Nephron progenitor cell (in vitro differentiated cells): Measurements from ENCODE around the gene NUP153.
"Not testable (repeated sequence)": the region's sequence is repeated elsewhere in the genome, so short reads cannot be mapped to it uniquely, and the experiment has no call there.

Source experiments
- DNase-seq: peaks from one replicate; pipeline ENCODE4 v3.0.0; 2021
- H3K27ac Mint-ChIP-seq: 2 replicates; pipeline ENCODE4 v1.8.0; 2021; ENCODE audit warnings: mild to moderate bottlenecking, moderate library complexity, mixed read lengths
- H3K27me3 Mint-ChIP-seq: 2 replicates; pipeline ENCODE4 v1.8.0; 2021; ENCODE audit warnings: mild to moderate bottlenecking, low read depth, mixed read lengths; ENCODE audit not compliant: poor library complexity
- H3K36me3 Mint-ChIP-seq: 2 replicates; pipeline ENCODE4 v1.8.0; 2021; ENCODE audit warnings: low read depth, mixed read lengths
- H3K4me1 Mint-ChIP-seq: 2 replicates; pipeline ENCODE4 v1.8.0; 2021; ENCODE audit warnings: mixed read lengths
- H3K4me3 Mint-ChIP-seq: 2 replicates; pipeline ENCODE4 v1.8.0; 2021; ENCODE audit warnings: mild to moderate bottlenecking, moderate library complexity, mixed read lengths
- H3K9me3 Mint-ChIP-seq: 2 replicates; pipeline ENCODE4 v1.8.0; 2021; ENCODE audit warnings: mild to moderate bottlenecking, moderate library complexity, mixed read lengths
- TF ChIP-seq, protein P1 (sequence below): fragments of 200-600 bp; sonication (generic); IDR thresholded peaks from 2 replicates; pipeline ENCODE4 v1.5.0; 2021; ENCODE audit warnings: antibody characterized with exemption

The NUP153 gene

GRCh38 chr6:17706580-17707370, at the start of gene NUP153:
TSS of gene NUP153 (minus strand) at chr6:17706925. CDS start at chr6:17706387, 538 bp downstream.
- Mint-ChIP-seq H3K9me3 (no peaks in the 10 kb centered on the region), H3K27me3 (peaks cover 2% of the 10 kb centered on the region), H3K36me3 (peaks cover 9% of the 10 kb centered on the region), H3K27ac (peak within 1 kb of the TSS; percentile 99), H3K4me3 (peak within 1 kb of the TSS; percentile 98), H3K4me1 (peaks cover 18% of the 10 kb centered on the region)
- TF ChIP-seq, protein P1, sequence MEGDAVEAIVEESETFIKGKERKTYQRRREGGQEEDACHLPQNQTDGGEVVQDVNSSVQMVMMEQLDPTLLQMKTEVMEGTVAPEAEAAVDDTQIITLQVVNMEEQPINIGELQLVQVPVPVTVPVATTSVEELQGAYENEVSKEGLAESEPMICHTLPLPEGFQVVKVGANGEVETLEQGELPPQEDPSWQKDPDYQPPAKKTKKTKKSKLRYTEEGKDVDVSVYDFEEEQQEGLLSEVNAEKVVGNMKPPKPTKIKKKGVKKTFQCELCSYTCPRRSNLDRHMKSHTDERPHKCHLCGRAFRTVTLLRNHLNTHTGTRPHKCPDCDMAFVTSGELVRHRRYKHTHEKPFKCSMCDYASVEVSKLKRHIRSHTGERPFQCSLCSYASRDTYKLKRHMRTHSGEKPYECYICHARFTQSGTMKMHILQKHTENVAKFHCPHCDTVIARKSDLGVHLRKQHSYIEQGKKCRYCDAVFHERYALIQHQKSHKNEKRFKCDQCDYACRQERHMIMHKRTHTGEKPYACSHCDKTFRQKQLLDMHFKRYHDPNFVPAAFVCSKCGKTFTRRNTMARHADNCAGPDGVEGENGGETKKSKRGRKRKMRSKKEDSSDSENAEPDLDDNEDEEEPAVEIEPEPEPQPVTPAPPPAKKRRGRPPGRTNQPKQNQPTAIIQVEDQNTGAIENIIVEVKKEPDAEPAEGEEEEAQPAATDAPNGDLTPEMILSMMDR, result no peak
- DNase-seq, result peak; percentile 100

DNA sequence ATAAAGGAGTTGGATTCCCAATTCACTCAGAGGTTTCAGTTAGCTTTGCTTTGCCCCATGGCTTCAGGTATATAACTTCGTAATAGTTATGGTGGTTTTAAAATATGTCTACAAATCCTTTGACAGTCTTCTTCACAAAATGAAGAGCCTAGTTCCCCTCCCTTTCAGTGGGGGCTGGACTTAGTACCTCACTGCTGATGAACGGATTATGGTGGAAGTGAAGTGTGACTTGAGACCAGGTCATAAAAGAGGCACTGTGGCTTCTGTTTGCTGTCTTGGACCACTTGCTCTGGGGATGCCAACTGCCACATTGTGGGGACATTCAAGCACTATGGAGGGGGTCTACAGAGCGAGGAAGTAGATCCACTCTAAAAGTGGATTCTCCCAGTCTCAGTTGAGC, 47.5 kb upstream of the NUP153 start:
- H3K4me3 Mint-ChIP-seq, result no peak overlapping the region
- no peaks in the 10 kb centered on the region for H3K9me3 Mint-ChIP-seq
- TF ChIP-seq, protein P1, result no peak
- H3K4me1 Mint-ChIP-seq, result peaks cover 5% of the 10 kb centered on the region
- no peaks in the 10 kb centered on the region for H3K36me3 Mint-ChIP-seq
- peaks cover 3% of the 10 kb centered on the region for H3K27me3 Mint-ChIP-seq
- H3K27ac Mint-ChIP-seq, result no peak overlapping the region
- no peak for DNase-seq

GRCh38 chr6:17745324-17745723, 38.6 kb upstream of the NUP153 start:
- not testable (repeated sequence) for H3K4me3 Mint-ChIP-seq, H3K9me3 Mint-ChIP-seq, H3K36me3 Mint-ChIP-seq, H3K4me1 Mint-ChIP-seq, H3K27ac Mint-ChIP-seq, H3K27me3 Mint-ChIP-seq, DNase-seq

GRCh38 chr6:17744757-17745308, 38.1 kb upstream of the NUP153 start:
- H3K27me3 Mint-ChIP-seq, H3K4me1 Mint-ChIP-seq, H3K27ac Mint-ChIP-seq, H3K36me3 Mint-ChIP-seq, DNase-seq, H3K9me3 Mint-ChIP-seq, H3K4me3 Mint-ChIP-seq: not testable (repeated sequence)

- TF ChIP-seq, protein P1, result no peak
- Mint-ChIP-seq H3K4me1 (peaks cover 5% of the 10 kb centered on the region), H3K36me3 (no peaks in the 10 kb centered on the region), H3K9me3 (peaks cover 8% of the 10 kb centered on the region), H3K4me3 (no peak overlapping the region), H3K27me3 (peaks cover 8% of the 10 kb centered on the region), H3K27ac (no peak overlapping the region)
- DNase-seq, result no peak
Measured at GRCh38 chr6:17744019-17744756, 37.5 kb upstream of the NUP153 start.

- DNase-seq, result no peak
Measured at GRCh38 chr6:17741507-17741906, 34.8 kb upstream of the NUP153 start.

More at GRCh38 chr6:17741507-17741906, 34.8 kb upstream of the NUP153 start:
- Mint-ChIP-seq H3K36me3 (no peaks in the 10 kb centered on the region), H3K4me3 (no peak overlapping the region), H3K27ac (no peak overlapping the region), H3K27me3 (peaks cover 4% of the 10 kb centered on the region), H3K9me3 (peaks cover 32% of the 10 kb centered on the region), H3K4me1 (peaks cover 5% of the 10 kb centered on the region)
- TF ChIP-seq, protein P1, result no peak
